Neural cell (in vitro differentiated cells): ENCODE measurements around the gene KIF6.

ENCODE experiments used
- CTCF ChIP-seq: fragments of 450-650 bp; IDR thresholded peaks from 2 replicates; pipeline ENCODE4 v1.5.1; 2014; ENCODE audit warnings: antibody characterized with exemption, mild to moderate bottlenecking, moderate library complexity; ENCODE audit not compliant: poor library complexity, severe bottlenecking
- EP300 ChIP-seq: fragments of 450-650 bp; conservative IDR thresholded peaks from 2 replicates; pipeline ENCODE4 v1.6.1; 2014; ENCODE audit warnings: antibody characterized with exemption, mild to moderate bottlenecking, moderate library complexity; ENCODE audit not compliant: poor library complexity, severe bottlenecking
- EZH2 ChIP-seq: fragments of 200-600, 300-800 bp; shearing (Covaris generic), sonication (generic); IDR thresholded peaks from 2 replicates; pipeline ENCODE4 v1.6.1; 2014; ENCODE audit warnings: antibody characterized with exemption, low read length, borderline replicate concordance, mild to moderate bottlenecking; ENCODE audit not compliant: insufficient read depth, poor library complexity, severe bottlenecking
- MXI1 ChIP-seq: fragments of 450-650 bp; conservative IDR thresholded peaks from 2 replicates; pipeline ENCODE4 v1.6.1; 2014; ENCODE audit warnings: antibody characterized with exemption, mild to moderate bottlenecking; ENCODE audit not compliant: poor library complexity, severe bottlenecking
- POLR2AphosphoS5 ChIP-seq: IDR thresholded peaks from 2 replicates; pipeline ENCODE4 v1.6.1; 2012
- RAD21 ChIP-seq: fragments of 450-650 bp; conservative IDR thresholded peaks from 2 replicates; pipeline ENCODE4 v1.6.1; 2014; ENCODE audit warnings: antibody characterized with exemption, mild to moderate bottlenecking, moderate library complexity
- REST ChIP-seq: IDR thresholded peaks from 2 replicates; pipeline ENCODE4 v1.6.1; 2012; ENCODE audit warnings: borderline replicate concordance
- TAF1 ChIP-seq: IDR thresholded peaks from 2 replicates; pipeline ENCODE4 v1.6.1; 2012; ENCODE audit warnings: low read depth

- TF ChIP-seq CTCF: no peak
- TF ChIP-seq EZH2: no peak
- no peak for TF ChIP-seq EP300
- TF ChIP-seq POLR2AphosphoS5: no peak
- TF ChIP-seq RAD21: no peak
- no peak for TF ChIP-seq REST
- TF ChIP-seq TAF1: no peak
- no peak for TF ChIP-seq MXI1
Observed at GRCh38 chr6:39685489-39685826, 39.8 kb downstream of the KIF6 start.
